Kidney (tissue), 14 donors: ENCODE measurements around the gene PDE10A. TPM values are rescaled to one million over a fixed set of nuclear protein-coding genes. Genes with fewer than 3 reads are reported as not detected.

ENCODE experiments used
- DNase-seq, 5 donors: peaks; one replicate each; pipeline ENCODE4 v3.0.0-alpha.2; 2013 to 2020
- FAIRE-seq: peaks from 2 replicates; lab custom pipeline; 2012; peaks lifted over from hg19 to GRCh38; lab: Jason Lieb, UNC
- H3K27ac ChIP-seq, 2 donors: one replicate each; pipeline ENCODE4 v1.7.0; 2013; ENCODE audit warnings: low read depth in 2 of 2, low read length in 2 of 2, inconsistent platforms in 1 of 2
- H3K27me3 ChIP-seq: one replicate; pipeline ENCODE4 v1.7.1; 2013; ENCODE audit warnings: low read length, inconsistent platforms; ENCODE audit not compliant: control insufficient read depth, insufficient read depth
- H3K36me3 ChIP-seq, 3 donors: one replicate each; pipeline versions ENCODE4 v1.7.0 to v1.7.1; 2013; ENCODE audit warnings: low read length in 3 of 3, control low read depth in 1 of 3, inconsistent platforms in 1 of 3; ENCODE audit not compliant: insufficient read depth in 3 of 3, control insufficient read depth in 2 of 3
- H3K4me1 ChIP-seq, 3 donors: one replicate each; pipeline versions ENCODE4 v1.7.0 to v1.7.1; 2013; ENCODE audit warnings: low read length in 3 of 3, inconsistent platforms in 1 of 3, low read depth in 1 of 3; ENCODE audit not compliant: control insufficient read depth in 2 of 3, insufficient read depth in 2 of 3
- H3K4me3 ChIP-seq, 3 donors: one replicate each; pipeline versions ENCODE4 v1.7.0 to v1.8.1; 2013; ENCODE audit warnings: low read length in 3 of 3, control low read depth in 1 of 3, inconsistent platforms in 1 of 3
- H3K9ac ChIP-seq, 3 donors: one replicate each; pipeline versions ENCODE4 v1.7.0 to v1.7.1; 2013; ENCODE audit warnings: low read length in 3 of 3, control low read depth in 1 of 3, inconsistent platforms in 1 of 3
- H3K9me3 ChIP-seq, 3 donors: one replicate each; pipeline versions ENCODE4 v1.7.0 to v1.7.1; 2013; ENCODE audit warnings: low read length in 3 of 3, control low read depth in 1 of 3, inconsistent platforms in 1 of 3; ENCODE audit not compliant: control insufficient read depth in 2 of 3, insufficient read depth in 1 of 3
- CTCF ChIP-seq: IDR thresholded peaks from 3 replicates; pipeline ENCODE4 v1.5.1; 2012; ENCODE audit warnings: mild to moderate bottlenecking, moderate library complexity, borderline replicate concordance; ENCODE audit not compliant: insufficient read depth; ENCODE audit errors: extremely low read depth
- intact Hi-C: fragments of 100-400 bp; cut with DNase I; formaldehyde crosslinking; loops from one replicate; pipeline ENCODE4 v1.11.1; 2022
- polyA plus RNA-seq: library from polyadenylated mRNA; stranded (reverse); fragments of 350-450 nt; fragmentation: Illumina TruSeq; extraction: RNeasy Lipid Tissue Mini Kit (QIAGEN cat#74804); gene quantifications from one replicate; pipeline ENCODE4 v1.2.3, GENCODE V29; 2014; ENCODE audit warnings: low read depth, low replicate concordance; ENCODE audit not compliant: insufficient read depth
- total RNA-seq: library from RNA; stranded (reverse); fragmentation: NEBNext Ultra II Directional; extraction: Animal tissue kit (Norgen Biotek cat#: 25700); gene quantifications from one replicate; pipeline ENCODE4 v1.2.1, GENCODE V29; 2021
- donor health status: control.
- donor health status: control.
- donor health status: control.
- donor health status: control.
- donor health status: control.
- donor health status: DM: yes; HTN: yes; CAD: no.
- donor health status: Normal renal cell carcinoma (clear cell type).

PDE10A gene
- total and polyA plus RNA-seq, 2 donors from 2014 or later: 4.8 to 23.1 TPM

- Histone ChIP-seq H3K36me3 (no peaks in the 10 kb centered on the region), H3K27me3 (no peaks in the 10 kb centered on the region), H3K9me3 (no peaks in the 10 kb centered on the region), H3K4me3 (no peak overlapping the region), H3K9ac (no peak overlapping the region), H3K27ac (no peak overlapping the region), H3K4me1 (no peaks in the 10 kb centered on the region)
- FAIRE-seq (no peak), DNase-seq (no peak)
- no peak for TF ChIP-seq CTCF
- intact Hi-C loops: no loop called here
Observed at GRCh38 chr6:165655191-165655590, 7.8 kb downstream of the PDE10A start.

GRCh38 chr6:165654144-165654543, 8.9 kb downstream of the PDE10A start:
- intact Hi-C loops: no loop called here
- Histone ChIP-seq H3K4me1 (no peaks in the 10 kb centered on the region), H3K9ac (no peak overlapping the region), H3K27me3 (no peaks in the 10 kb centered on the region), H3K4me3 (no peak overlapping the region), H3K36me3 (no peaks in the 10 kb centered on the region), H3K27ac (no peak overlapping the region), H3K9me3 (no peaks in the 10 kb centered on the region)
- no peak for FAIRE-seq
- TF ChIP-seq CTCF: no peak
- no peak for DNase-seq

- no peak for TF ChIP-seq CTCF
- Histone ChIP-seq H3K4me3 (no peak overlapping the region), H3K27me3 (no peaks in the 10 kb centered on the region), H3K4me1 (no peaks in the 10 kb centered on the region), H3K36me3 (no peaks in the 10 kb centered on the region), H3K27ac (no peak overlapping the region), H3K9me3 (no peaks in the 10 kb centered on the region), H3K9ac (no peak overlapping the region)
- intact Hi-C loops: no loop called here
- DNase-seq (no peak), FAIRE-seq (no peak)
Observed at GRCh38 chr6:165653607-165654006, 9.4 kb downstream of the PDE10A start.

GRCh38 chr6:165653196-165653595, 9.8 kb downstream of the PDE10A start:
- H3K4me3 ChIP-seq: no peak overlapping the region
- H3K36me3 ChIP-seq: no peaks in the 10 kb centered on the region
- no peak overlapping the region for H3K27ac ChIP-seq
- no peaks in the 10 kb centered on the region for H3K27me3 ChIP-seq
- H3K4me1 ChIP-seq: no peaks in the 10 kb centered on the region
- DNase-seq (no peak), FAIRE-seq (no peak)
- H3K9ac ChIP-seq: no peak overlapping the region
- intact Hi-C loops: no loop called here
- H3K9me3 ChIP-seq: no peaks in the 10 kb centered on the region
- no peak for TF ChIP-seq CTCF
